Breast epithelium (tissue), 3 donors: Measurements from ENCODE around the gene AHI1.

Source experiments
- CTCF ChIP-seq, 3 donors: fragments of 450-650 bp; IDR thresholded peaks; one replicate each; pipeline ENCODE4 v1.5.1; 2016 to 2017; ENCODE audit warnings: antibody characterized with exemption in 3 of 3, mild to moderate bottlenecking in 3 of 3, moderate library complexity in 3 of 3
- POLR2A ChIP-seq: fragments of 450-650 bp; IDR thresholded peaks from one replicate; pipeline ENCODE4 v1.6.1; 2016; ENCODE audit warnings: antibody characterized with exemption, mild to moderate bottlenecking, moderate library complexity
- POLR2AphosphoS5 ChIP-seq, 3 donors: sonication (generic); formaldehyde crosslinking; IDR thresholded peaks; one replicate each; pipeline ENCODE4 v1.6.1; 2017; ENCODE audit warnings: antibody characterized with exemption in 3 of 3

GRCh38 chr6:135385299-135385698, 112.2 kb downstream of the AHI1 start:
- no peak for TF ChIP-seq CTCF (IDR thresholded peaks at IDR 0.05)
- TF ChIP-seq POLR2A, result no peak
- TF ChIP-seq POLR2AphosphoS5 (IDR thresholded peaks at IDR 0.05), result no peak
